ENCODE data around the gene PRSS56.

- TF ChIP-seq CTCF (IDR thresholded peaks at IDR 0.05; ENCODE audit: poor library complexity, severe bottlenecking) (no peak), RAD21 (conservative IDR thresholded peaks at IDR 0.05) (no peak), POLR2AphosphoS5 (IDR thresholded peaks at IDR 0.05) (no peak), EZH2 (IDR thresholded peaks at IDR 0.05; ENCODE audit: borderline replicate concordance, insufficient read depth, low read length, poor library complexity, severe bottlenecking) (no peak), EP300 (conservative IDR thresholded peaks at IDR 0.05; ENCODE audit: poor library complexity, severe bottlenecking) (no peak)
Measured at GRCh38 chr2:232530626-232531260, 10.6 kb downstream of the PRSS56 start.
